Measurements from ENCODE around the gene ATAD1. TPM values are rescaled to one million over a fixed set of nuclear protein-coding genes. Genes with fewer than 3 reads are reported as not detected.

ATAD1 gene
- total and polyA plus RNA-seq, 2 of the 4 experiments (the other 2 are of a cell fraction) = 12.7 to 21.9 TPM

GRCh38 chr10:87819289-87819585 is 1.2 kb upstream of the ATAD1 start:
- no peak overlapping the region for H3K23ac ChIP-seq (ENCODE audit: low read depth, low read length)
- H3K4me3 ChIP-seq (ENCODE audit: insufficient read depth, low read depth, low read length) = no peak overlapping the region
- POLR2A ChIA-PET (ENCODE audit: unreplicated experiment) = no interaction called here
- no peak overlapping the region for H2BK20ac ChIP-seq (ENCODE audit: low read depth, low read length)
- H4K20me1 ChIP-seq (ENCODE audit: insufficient read depth, low read length) = no peaks in the 10 kb centered on the region; the same call in 1 of the 2 replicates
- no peak overlapping the region for H2AK9ac ChIP-seq (replicated peaks; ENCODE audit: low read depth, low read length, poor library complexity)
- H2BK15ac ChIP-seq (ENCODE audit: low read depth, low read length) = no peak overlapping the region
- no peak overlapping the region for H3K56ac ChIP-seq (ENCODE audit: extremely low read depth, insufficient read depth, low read length)
- no peaks in the 10 kb centered on the region; the same call in 1 of the 2 replicates for H3K9me1 ChIP-seq (ENCODE audit: insufficient read depth, low read length)
- no peak overlapping the region for H2AFZ ChIP-seq (replicated peaks; ENCODE audit: low read length, poor library complexity)
- H3K4me1 ChIP-seq (ENCODE audit: control insufficient read depth, insufficient read depth, low read length) = no peaks in the 10 kb centered on the region
- dilution Hi-C loops (cut with HindIII; ENCODE audit: low sequenced_read_pairs, unreplicated experiment) (no loop called here), in situ Hi-C loops (cut with MboI; ENCODE audit: low sequenced_read_pairs) (no loop called here), intact Hi-C loops (cut with micrococcal nuclease) (no loop called here)
- CTCF ChIA-PET = no interaction called here
- no peaks in the 10 kb centered on the region for H3K27me3 ChIP-seq (ENCODE audit: control insufficient read depth, insufficient read depth, low read length)
- DNase-seq = no peak
- H3K9ac ChIP-seq (ENCODE audit: low read depth, low read length) = no peak overlapping the region
- H3K9me3 ChIP-seq (ENCODE audit: control insufficient read depth, insufficient read depth, low read length) = no peaks in the 10 kb centered on the region
- no TSS peak for BruUV-seq (replicated peaks)
- no peak overlapping the region for H4K91ac ChIP-seq (ENCODE audit: insufficient read depth, low read depth, low read length)
- no peak overlapping the region for H3K27ac ChIP-seq (ENCODE audit: insufficient read depth, low read length)
- H3K36me3 ChIP-seq (ENCODE audit: control insufficient read depth, insufficient read depth, low read length) = no peaks in the 10 kb centered on the region
- H3K4me2 ChIP-seq (ENCODE audit: low read depth, low read length) = no peak overlapping the region
- H4K5ac ChIP-seq (ENCODE audit: low read depth, low read length) = no peak overlapping the region
- peaks cover 4 to 19% of the 10 kb centered on the region in 2 experiments; a peak in 2 of 4 replicates for H3K79me1 ChIP-seq (ENCODE audit: low read depth in 1 of 2, low read length in 2 of 2)
- ATAC-seq (ENCODE audit: low read depth) = no peak
- no peak overlapping the region for H3K18ac ChIP-seq (ENCODE audit: low read depth, low read length)
- H4K8ac ChIP-seq (ENCODE audit: low read depth in 2 of 2, low read length in 2 of 2) = no peak overlapping the region; a peak in 1 of 4 replicates
- no peak overlapping the region for H2BK120ac ChIP-seq (ENCODE audit: low read depth, low read length)
- no peak overlapping the region for H2BK5ac ChIP-seq (ENCODE audit: low read depth, low read length, poor library complexity, severe bottlenecking)
- H3K14ac ChIP-seq (replicated peaks; ENCODE audit: low read depth, low read length) = no peak overlapping the region
- no peak overlapping the region for H2AK5ac ChIP-seq (ENCODE audit: low read depth, low read length)
- TF ChIP-seq ELK1 (IDR thresholded peaks at IDR 0.05; ENCODE audit: borderline replicate concordance, low read depth, low read length) (no peak), SMC3 (IDR thresholded peaks at IDR 0.05; ENCODE audit: low read depth, low read length) (no peak), MAFK (IDR thresholded peaks at IDR 0.05; ENCODE audit: low read depth, low read length) (no peak), RFX5 (IDR thresholded peaks at IDR 0.05; ENCODE audit: low read depth, low read length) (no peak), BHLHE40 (IDR thresholded peaks at IDR 0.05; ENCODE audit: low read depth, low read length) (no peak), NFE2L2 (IDR thresholded peaks at IDR 0.05; ENCODE audit: low read depth, low read length) (no peak), FOS (IDR thresholded peaks at IDR 0.05; ENCODE audit: low read depth, low read length) (no peak), CEBPB (IDR thresholded peaks at IDR 0.05; ENCODE audit: low read depth, low read length) (no peak), CTCF (conservative IDR thresholded peaks at IDR 0.05; ENCODE audit: low read depth, low read length) (no peak), USF2 (IDR thresholded peaks at IDR 0.05; ENCODE audit: low read depth, low read length) (no peak), MXI1 (IDR thresholded peaks at IDR 0.05; ENCODE audit: borderline replicate concordance, low read depth, low read length) (no peak), CHD1 (IDR thresholded peaks at IDR 0.05; ENCODE audit: low read depth, low read length) (no peak)
- H3K4ac ChIP-seq (ENCODE audit: low read depth, low read length) = no peak overlapping the region
- no CpG with 5 or more reads among the region's 6 CpGs for WGBS, 2 experiments (ENCODE audit: extremely low coverage in 2 of 2, insufficient read length in 1 of 2)

Data from IMR-90 (cell line).